H1 (cell line): ENCODE results near the gene CUX1. TPM values are rescaled to one million over a fixed set of nuclear protein-coding genes. Genes with fewer than 3 reads are reported as not detected.
"Not testable (repeated sequence)": the region's sequence is repeated elsewhere in the genome, so short reads cannot be mapped to it uniquely, and the experiment has no call there.

ENCODE experiments used
- CTCF ChIA-PET: fragments of 300-600 bp; sonication (Branson Sonifier 250); formaldehyde crosslinking; loops from one replicate; lab custom pipeline; 2021; ENCODE audit not compliant: partially characterized antibody; lab: Charles Lee
- POLR2A ChIA-PET: fragments of 300-600 bp; sonication (Branson Sonifier 250); formaldehyde crosslinking; loops from one replicate; lab custom pipeline; 2021; ENCODE audit warnings: inconsistent platforms; ENCODE audit not compliant: partially characterized antibody; lab: Charles Lee
- DNase-seq, 2 experiments: peaks; one replicate each; pipeline versions ENCODE4 v3.0.0 to v3.0.0-alpha.2; 2010 to 2022; ENCODE audit warnings: low spot score in 2 of 2, low read depth in 1 of 2, mixed read lengths in 1 of 2
- FAIRE-seq: peaks from 2 replicates; lab custom pipeline; 2011; peaks lifted over from hg19 to GRCh38; lab: Jason Lieb, UNC
- H2AFZ ChIP-seq: 2 replicates; pipeline ENCODE4 v1.8.1; 2012; ENCODE audit warnings: low read length, inconsistent platforms
- H2AK5ac ChIP-seq: 2 replicates; pipeline ENCODE4 v1.6.1; 2013; ENCODE audit warnings: low read depth, low read length
- H2BK120ac ChIP-seq: replicated peaks from 2 replicates; pipeline ENCODE3; 2013; ENCODE audit warnings: low read depth, low read length, inconsistent platforms
- H2BK12ac ChIP-seq: 2 replicates; pipeline ENCODE4 v1.6.1; 2013; ENCODE audit warnings: low read depth, low read length
- H2BK15ac ChIP-seq: 2 replicates; pipeline ENCODE4 v1.6.1; 2013; ENCODE audit warnings: low read length
- H2BK20ac ChIP-seq: 2 replicates; pipeline ENCODE4 v1.6.1; 2013; ENCODE audit warnings: low read length
- H2BK5ac ChIP-seq: 2 replicates; pipeline ENCODE4 v1.6.1; 2013; ENCODE audit warnings: low read depth, low read length
- H3K14ac ChIP-seq: 2 replicates; pipeline ENCODE4 v1.6.1; 2013; ENCODE audit warnings: inconsistent platforms; ENCODE audit not compliant: insufficient read length
- H3K18ac ChIP-seq: 2 replicates; pipeline ENCODE4 v1.6.1; 2013; ENCODE audit warnings: low read length; ENCODE audit errors: extremely low read depth
- H3K23ac ChIP-seq: 2 replicates; pipeline ENCODE4 v1.6.1; 2013; ENCODE audit warnings: inconsistent platforms; ENCODE audit not compliant: insufficient read length
- H3K23me2 ChIP-seq: 2 replicates; pipeline ENCODE4 v1.6.1; 2013; ENCODE audit warnings: low read depth, low read length
- H3K27ac ChIP-seq: 2 replicates; pipeline ENCODE4 v1.6.1; 2011; ENCODE audit warnings: low read depth, low read length, inconsistent platforms
- H3K27me3 ChIP-seq, 4 experiments: replicated peaks in 1 of 4; 1 replicate in 1 of 4; 2 replicates in 3 of 4; pipeline versions ENCODE4 v1.6.1 to v1.8.1; 2011 to 2013; ENCODE audit warnings: low read length in 3 of 4, mild to moderate bottlenecking in 3 of 4, inconsistent platforms in 2 of 4, mixed read lengths in 2 of 4, moderate library complexity in 1 of 4; ENCODE audit not compliant: control insufficient read depth in 3 of 4, insufficient read depth in 3 of 4; ENCODE audit errors: extremely low read depth in 1 of 4
- H3K36me3 ChIP-seq, 4 experiments: 2 replicates each; pipeline versions ENCODE4 v1.6.1 to v1.8.1; 2011 to 2013; ENCODE audit warnings: mild to moderate bottlenecking in 4 of 4, low read length in 3 of 4, moderate library complexity in 2 of 4, control low read depth in 1 of 4, inconsistent platforms in 1 of 4; ENCODE audit not compliant: insufficient read depth in 4 of 4, control insufficient read depth in 2 of 4
- H3K4ac ChIP-seq: replicated peaks from 2 replicates; pipeline ENCODE3; 2013; ENCODE audit warnings: low read length, low read depth, mixed read lengths, inconsistent platforms; ENCODE audit not compliant: insufficient read length
- H3K4me1 ChIP-seq, 4 experiments: replicated peaks in 1 of 4; 1 replicate in 1 of 4; 2 replicates in 3 of 4; pipeline versions ENCODE4 v1.6.1 to v1.8.1; 2011 to 2013; ENCODE audit warnings: low read length in 3 of 4, inconsistent platforms in 2 of 4, mixed read lengths in 1 of 4; ENCODE audit not compliant: insufficient read depth in 4 of 4, control insufficient read depth in 3 of 4
- H3K4me2 ChIP-seq, 2 experiments: 2 replicates each; pipeline versions ENCODE4 v1.6.1 to v1.8.1; 2011 to 2013; ENCODE audit warnings: low read depth in 2 of 2, low read length in 2 of 2, control low read depth in 1 of 2, inconsistent platforms in 1 of 2, mild to moderate bottlenecking in 1 of 2; ENCODE audit not compliant: insufficient read depth in 1 of 2
- H3K4me3 ChIP-seq, 4 experiments: fragments of 200-600, 300-600 bp in 1 of 4; sonication (generic), shearing (Covaris generic), sonication (Bioruptor Twin) in 1 of 4; 2 replicates each; pipeline versions ENCODE4 v1.5.1 to v1.8.1; 2011 to 2016; ENCODE audit warnings: low read length in 4 of 4, low read depth in 3 of 4, control low read depth in 2 of 4, inconsistent platforms in 2 of 4, mild to moderate bottlenecking in 2 of 4, mixed read lengths in 1 of 4, moderate library complexity in 1 of 4; ENCODE audit not compliant: insufficient read depth in 2 of 4; ENCODE audit errors: extremely low read depth in 1 of 4
- H3K56ac ChIP-seq: replicated peaks from 2 replicates; pipeline ENCODE3; 2013; ENCODE audit warnings: low read depth, mild to moderate bottlenecking, mixed read lengths, low read length, inconsistent platforms; ENCODE audit not compliant: insufficient read length
- H3K79me1 ChIP-seq: 2 replicates; pipeline ENCODE4 v1.6.1; 2013; ENCODE audit warnings: low read depth, low read length, control low read depth
- H3K79me2 ChIP-seq, 2 experiments: 2 replicates each; pipeline versions ENCODE4 v1.6.1 to v1.8.1; 2012 to 2013; ENCODE audit warnings: low read length in 2 of 2, mild to moderate bottlenecking in 2 of 2, inconsistent platforms in 1 of 2; ENCODE audit not compliant: insufficient read depth in 2 of 2, control insufficient read depth in 1 of 2
- H3K9ac ChIP-seq, 4 experiments: replicated peaks in 1 of 4; 1 replicate in 1 of 4; 2 replicates in 3 of 4; pipeline versions ENCODE4 v1.6.1 to v1.8.1; 2011 to 2013; ENCODE audit warnings: low read depth in 3 of 4, low read length in 3 of 4, control low read depth in 2 of 4, mild to moderate bottlenecking in 2 of 4, moderate library complexity in 2 of 4, inconsistent platforms in 1 of 4; ENCODE audit errors: extremely low read depth in 1 of 4
- H3K9me3 ChIP-seq, 2 experiments: 2 replicates each; pipeline versions ENCODE4 v1.6.1 to v1.8.1; 2012 to 2013; ENCODE audit warnings: mild to moderate bottlenecking in 2 of 2, moderate library complexity in 2 of 2, control low read depth in 1 of 2, inconsistent platforms in 1 of 2, low read depth in 1 of 2, low read length in 1 of 2, mixed read lengths in 1 of 2; ENCODE audit not compliant: insufficient read depth in 2 of 2
- H4K20me1 ChIP-seq, 2 experiments: replicated peaks in 1 of 2; 2 replicates each; pipeline versions ENCODE3 to v1.8.1; 2011 to 2013; ENCODE audit warnings: inconsistent platforms in 2 of 2, low read length in 2 of 2, mild to moderate bottlenecking in 1 of 2; ENCODE audit not compliant: insufficient read depth in 2 of 2, control insufficient read depth in 1 of 2
- H4K5ac ChIP-seq: 2 replicates; pipeline ENCODE4 v1.6.1; 2013; ENCODE audit warnings: low read length, low read depth, mixed read lengths, inconsistent platforms; ENCODE audit not compliant: insufficient read length
- H4K8ac ChIP-seq: 2 replicates; pipeline ENCODE4 v1.8.0; 2013; ENCODE audit warnings: mild to moderate bottlenecking, moderate library complexity, low read length, inconsistent platforms; ENCODE audit not compliant: insufficient read depth; ENCODE audit errors: extremely low read depth
- H4K91ac ChIP-seq: replicated peaks from 2 replicates; pipeline ENCODE3; 2013; ENCODE audit warnings: low read length, mixed read lengths, inconsistent platforms; ENCODE audit not compliant: insufficient read length
- WGBS, 2 experiments: shearing (Covaris generic) in 1 of 2; methylation state at CpG; one replicate each; pipeline versions ENCODE4 v1.1.6 to v1.1.7; 2013 to 2015; ENCODE audit warnings: low lambda C conversion rate in 2 of 2, mixed read lengths in 2 of 2, inconsistent platforms in 1 of 2, low coverage in 1 of 2, missing lambda C conversion rate in 1 of 2; ENCODE audit not compliant: insufficient replicate concordance in 2 of 2, insufficient coverage in 1 of 2, insufficient read length in 1 of 2; ENCODE audit errors: extremely low coverage in 1 of 2, missing lambda C conversion rate in 1 of 2; 5-methylcytosine and 5-hydroxymethylcytosine counted together
- polyA plus RNA-seq, 7 experiments: library from polyadenylated mRNA; depleted of rRNA in 3 of 7; stranded (reverse) in 5 of 7; unstranded in 2 of 7; fragments of >200 nt in 5 of 7; fragments of 200-250 nt in 2 of 7; gene quantifications; 1 replicate in 5 of 7; 2 replicates in 1 of 7; 4 replicates in 1 of 7; pipeline versions ENCODE4 v1.2.1 to v1.2.3, GENCODE V29; 2011 to 2013; ENCODE audit warnings: missing spikeins in 2 of 7, mixed read lengths in 2 of 7
- total RNA-seq: library from RNA; stranded (reverse); fragmentation: NEBNext Ultra II Directional; extraction: Animal tissue kit (Norgen Biotek cat#: 25700); gene quantifications from 2 replicates; pipeline ENCODE4 v1.2.1, GENCODE V29; 2021

CUX1 gene
- total and polyA plus RNA-seq, 2 of the 8 experiments (the other 6 are each of a cell fraction or from before 2014, with no cell fraction given): 21.6 to 65.9 TPM

DNA sequence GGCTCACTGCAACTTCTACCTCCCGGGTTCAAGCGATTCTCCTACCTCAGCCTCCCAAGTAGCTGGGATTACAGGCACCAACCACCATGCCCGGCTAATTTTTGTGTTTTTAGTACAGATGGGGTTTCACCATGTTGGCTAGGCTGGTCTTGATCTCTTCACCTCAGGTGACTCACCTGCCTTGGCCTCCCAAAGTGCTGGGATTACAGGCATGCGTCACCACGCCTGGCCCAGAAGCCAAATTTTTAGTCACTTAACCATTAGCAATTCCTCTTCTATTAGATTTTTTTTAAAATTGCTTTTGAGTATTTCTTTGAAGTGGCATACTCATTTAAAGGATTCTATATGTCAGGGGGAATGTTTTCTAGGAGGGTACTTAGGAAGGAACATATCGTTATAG lies 112.5 kb downstream of the CUX1 start:
- not testable (repeated sequence) for H3K56ac ChIP-seq, H3K9ac ChIP-seq, H4K5ac ChIP-seq, H4K91ac ChIP-seq, DNase-seq, H3K4me3 ChIP-seq, H3K23ac ChIP-seq, H3K14ac ChIP-seq, FAIRE-seq, H3K36me3 ChIP-seq, H3K4ac ChIP-seq, H3K79me1 ChIP-seq, H3K18ac ChIP-seq, H4K8ac ChIP-seq, H3K9me3 ChIP-seq, H2BK120ac ChIP-seq, H3K23me2 ChIP-seq, H2BK12ac ChIP-seq, H3K27me3 ChIP-seq, H2BK15ac ChIP-seq, H3K27ac ChIP-seq, H2AFZ ChIP-seq, H2BK5ac ChIP-seq, H2BK20ac ChIP-seq, H3K4me2 ChIP-seq, H2AK5ac ChIP-seq, H4K20me1 ChIP-seq
- ChIA-PET CTCF (interaction anchor here (0.7 to 1.7 kb wide), 4 partner anchors 11 to 167 kb away, joined by 3 to 4 read pairs (median 3); no protein-coding TSS in a partner anchor), POLR2A (interaction anchor here (1.1 to 1.2 kb wide), 2 partner anchors 20 to 48 kb away, joined by 3 read pairs; no protein-coding TSS in a partner anchor)
- Histone ChIP-seq H3K4me1 (peaks cover 5 to 17% (median 9%) of the 10 kb centered on the region in 4 experiments), H3K79me2 (peaks cover 0 to 90% of the 10 kb centered on the region in 2 experiments; a peak in 2 of 4 replicates)
- 94% methylated on average over 6 of the region's 6 CpGs; no CpG with 5 or more reads in 1 of the 2 experiments for WGBS, 2 experiments
